Stimulated activated naive B cell treated with anti-CD40 and anti-IgM and Interleukin-4, amounts not matched to agents 10 μg/mL and 1 μg/mL and 100 μg/mL, for 72 hours (primary cell): Measurements from ENCODE around the gene PPFIA3.
A peak's percentile ranks its signal among the peaks of the same experiment; 100 is the strongest.
"Not testable (repeated sequence)": the region's sequence is repeated elsewhere in the genome, so short reads cannot be mapped to it uniquely, and the experiment has no call there.

ENCODE experiments used
- ATAC-seq, 2 donors: fragments of 150-1000 bp; cut with Tn5 transposase; replicated peaks; 2 replicates each; pipeline ENCODE4 v1.10.0; 2021; ENCODE audit warnings: moderate library complexity in 1 of 2
- DNase-seq: peaks from one replicate; pipeline ENCODE4 v3.0.0; 2021
- H3K27ac Mint-ChIP-seq: one replicate; pipeline ENCODE4 v1.8.0; 2022; ENCODE audit warnings: mild to moderate bottlenecking, mixed read lengths
- H3K27me3 Mint-ChIP-seq, 2 donors: one replicate each; pipeline ENCODE4 v1.8.0; 2022; ENCODE audit warnings: mixed read lengths in 2 of 2
- H3K36me3 Mint-ChIP-seq, 2 donors: one replicate each; pipeline ENCODE4 v1.8.0; 2022; ENCODE audit warnings: mixed read lengths in 2 of 2, mild to moderate bottlenecking in 1 of 2
- H3K4me1 Mint-ChIP-seq, 2 donors: one replicate each; pipeline ENCODE4 v1.8.0; 2022; ENCODE audit warnings: mixed read lengths in 2 of 2, mild to moderate bottlenecking in 1 of 2
- H3K4me3 Mint-ChIP-seq, 2 donors: one replicate each; pipeline ENCODE4 v1.8.0; 2022; ENCODE audit warnings: mild to moderate bottlenecking in 2 of 2, mixed read lengths in 2 of 2, moderate library complexity in 1 of 2
- H3K9me3 Mint-ChIP-seq, 2 donors: one replicate each; pipeline ENCODE4 v1.8.0; 2022; ENCODE audit warnings: mixed read lengths in 2 of 2, mild to moderate bottlenecking in 1 of 2

Gene PPFIA3

GRCh38 chr19:49119411-49120324 is at the start of gene PPFIA3:
Gene PPFIA3, plus strand, starts transcription at chr19:49119544. Its CDS starts 8,330 bp downstream, at chr19:49127874.
- ATAC-seq (no peak), DNase-seq (no peak)
- peak within 1 kb of the TSS; percentile 87 to 92 for H3K4me3 Mint-ChIP-seq
- peaks cover 31 to 49% of the 10 kb centered on the region in 2 donors for H3K4me1 Mint-ChIP-seq
- peaks cover 9 to 13% of the 10 kb centered on the region in 2 donors for H3K36me3 Mint-ChIP-seq
- peaks cover 13 to 21% of the 10 kb centered on the region in 2 donors for H3K27me3 Mint-ChIP-seq
- H3K9me3 Mint-ChIP-seq: no peaks in the 10 kb centered on the region
- H3K27ac Mint-ChIP-seq: peak within 1 kb of the TSS; percentile 95

GRCh38 chr19:49070416-49070815 is 48.9 kb upstream of the PPFIA3 start:
- Mint-ChIP-seq H3K36me3 (peaks cover 4 to 15% of the 10 kb centered on the region in 2 donors), H3K27me3 (peaks cover 65 to 88% of the 10 kb centered on the region in 2 donors), H3K9me3 (peaks cover 8 to 10% of the 10 kb centered on the region in 2 donors), H3K4me3 (no peak overlapping the region), H3K27ac (no peak overlapping the region), H3K4me1 (peaks cover 12 to 19% of the 10 kb centered on the region in 2 donors)
- ATAC-seq (no peak), DNase-seq (no peak)

- Mint-ChIP-seq H3K36me3 (peaks cover 4 to 15% of the 10 kb centered on the region in 2 donors), H3K4me3 (peak overlapping the region in 1 of 2 donors; percentile 31), H3K27me3 (peaks cover 61 to 84% of the 10 kb centered on the region in 2 donors), H3K9me3 (peaks cover 8 to 10% of the 10 kb centered on the region in 2 donors), H3K27ac (no peak overlapping the region), H3K4me1 (peaks cover 9 to 16% of the 10 kb centered on the region in 2 donors)
- no peak for DNase-seq
- ATAC-seq: no peak
Measured at GRCh38 chr19:49071860-49072547, 47.3 kb upstream of the PPFIA3 start.

- H3K36me3 Mint-ChIP-seq: peaks cover 4 to 15% of the 10 kb centered on the region in 2 donors
- peak overlapping the region; percentile 70 to 72 for H3K4me3 Mint-ChIP-seq
- peaks cover 9 to 16% of the 10 kb centered on the region in 2 donors for H3K4me1 Mint-ChIP-seq
- H3K9me3 Mint-ChIP-seq: peaks cover 8 to 10% of the 10 kb centered on the region in 2 donors
- H3K27me3 Mint-ChIP-seq: peaks cover 52 to 74% of the 10 kb centered on the region in 2 donors
- H3K27ac Mint-ChIP-seq: peak overlapping the region; percentile 68
- ATAC-seq: no peak
- no peak for DNase-seq
Measured at GRCh38 chr19:49073514-49074378, 45.6 kb upstream of the PPFIA3 start.

- ATAC-seq, H3K4me3 Mint-ChIP-seq, H3K27ac Mint-ChIP-seq, DNase-seq, H3K9me3 Mint-ChIP-seq: not testable (repeated sequence)
- H3K4me1 Mint-ChIP-seq: peaks cover 9 to 16% of the 10 kb centered on the region in 2 donors
- peaks cover 41 to 62% of the 10 kb centered on the region in 2 donors for H3K27me3 Mint-ChIP-seq
- peaks cover 4 to 15% of the 10 kb centered on the region in 2 donors for H3K36me3 Mint-ChIP-seq
Measured at GRCh38 chr19:49074869-49075268, 44.5 kb upstream of the PPFIA3 start.

GRCh38 chr19:49080392-49080791 is 39.0 kb upstream of the PPFIA3 start:
- no peak for DNase-seq
- Mint-ChIP-seq H3K9me3 (no peaks in the 10 kb centered on the region), H3K4me3 (no peak overlapping the region), H3K36me3 (peaks cover 2 to 4% of the 10 kb centered on the region in 2 donors), H3K4me1 (peaks cover 6 to 8% of the 10 kb centered on the region in 2 donors), H3K27me3 (peaks cover 11 to 24% of the 10 kb centered on the region in 2 donors), H3K27ac (no peak overlapping the region)
- no peak for ATAC-seq

- ATAC-seq (no peak), DNase-seq (no peak)
- no peaks in the 10 kb centered on the region for H3K9me3 Mint-ChIP-seq
- H3K36me3 Mint-ChIP-seq: peaks cover 9 to 10% of the 10 kb centered on the region in 2 donors
- H3K27me3 Mint-ChIP-seq: peaks cover 2 to 15% of the 10 kb centered on the region in 2 donors
- peaks cover 8 to 12% of the 10 kb centered on the region in 2 donors for H3K4me1 Mint-ChIP-seq
- H3K27ac Mint-ChIP-seq: no peak overlapping the region
- no peak overlapping the region for H3K4me3 Mint-ChIP-seq
Measured at GRCh38 chr19:49081273-49081672, 38.1 kb upstream of the PPFIA3 start.

GRCh38 chr19:49084206-49085019 is 34.9 kb upstream of the PPFIA3 start:
- DNase-seq (no peak), ATAC-seq (no peak)
- Mint-ChIP-seq H3K27me3 (peaks cover 0 to 11% of the 10 kb centered on the region in 2 donors), H3K9me3 (no peaks in the 10 kb centered on the region), H3K4me3 (peak overlapping the region; percentile 98), H3K27ac (peak overlapping the region; percentile 98), H3K36me3 (peaks cover 20 to 21% of the 10 kb centered on the region in 2 donors), H3K4me1 (peaks cover 19 to 39% of the 10 kb centered on the region in 2 donors)

GRCh38 chr19:49085020-49085867 is 34.1 kb upstream of the PPFIA3 start, which contains the start of gene SNRNP70:
Gene SNRNP70, plus strand, starts transcription at chr19:49085451. Its CDS starts 964 bp downstream, at chr19:49086415.
- DNase-seq: peak; percentile 99
- Mint-ChIP-seq H3K27ac (peak within 1 kb of the TSS; percentile 98), H3K27me3 (peaks cover 0 to 11% of the 10 kb centered on the region in 2 donors), H3K4me1 (peaks cover 19 to 41% of the 10 kb centered on the region in 2 donors), H3K36me3 (peaks cover 23 to 25% of the 10 kb centered on the region in 2 donors), H3K4me3 (peak within 1 kb of the TSS; percentile 98), H3K9me3 (no peaks in the 10 kb centered on the region)
- peak; percentile 96 to 98 for ATAC-seq

GRCh38 chr19:49085868-49086232 is 33.5 kb upstream of the PPFIA3 start:
- Mint-ChIP-seq H3K9me3 (no peaks in the 10 kb centered on the region), H3K4me3 (peak overlapping the region; percentile 98), H3K27me3 (peaks cover 0 to 5% of the 10 kb centered on the region in 2 donors), H3K36me3 (peaks cover 29 to 31% of the 10 kb centered on the region in 2 donors), H3K4me1 (peaks cover 24 to 47% of the 10 kb centered on the region in 2 donors), H3K27ac (peak overlapping the region; percentile 98)
- DNase-seq: no peak
- no peak for ATAC-seq

- Mint-ChIP-seq H3K9me3 (no peaks in the 10 kb centered on the region), H3K27ac (peak overlapping the region; percentile 98), H3K4me1 (peaks cover 27 to 52% of the 10 kb centered on the region in 2 donors), H3K27me3 (peaks cover 0 to 5% of the 10 kb centered on the region in 2 donors), H3K36me3 (peaks cover 31 to 36% of the 10 kb centered on the region in 2 donors), H3K4me3 (peak overlapping the region; percentile 98)
- ATAC-seq (no peak), DNase-seq (no peak)
Measured at GRCh38 chr19:49086296-49086695, 33.0 kb upstream of the PPFIA3 start.

GRCh38 chr19:49091391-49092038 is 27.8 kb upstream of the PPFIA3 start:
- ATAC-seq (no peak), DNase-seq (no peak)
- Mint-ChIP-seq H3K9me3 (no peaks in the 10 kb centered on the region), H3K36me3 (peaks cover 30 to 53% of the 10 kb centered on the region in 2 donors), H3K27me3 (no peaks in the 10 kb centered on the region), H3K4me3 (no peak overlapping the region), H3K27ac (no peak overlapping the region), H3K4me1 (peaks cover 28 to 54% of the 10 kb centered on the region in 2 donors)
